Endothelial cell of umbilical vein (primary cell): ENCODE data around the gene EFCAB13. TPM values are rescaled to one million over a fixed set of nuclear protein-coding genes. Genes with fewer than 3 reads are reported as not detected.

Source experiments
- BruUV-seq: library from RNA; stranded (reverse); fragments of 400-500 nt; replicated peaks from 2 replicates; lab custom pipeline; 2021; lab: Mats Ljungman, UMichigan
- CTCF ChIA-PET: fragments of 300-600, 350-600 bp; sonication (Branson Sonifier 250); formaldehyde crosslinking; loops from one replicate; lab custom pipeline; 2021; ENCODE audit warnings: antibody characterized with exemption, inconsistent platforms; lab: Charles Lee
- POLR2A ChIA-PET: fragments of 300-600, 350-600 bp; sonication (Branson Sonifier 250); formaldehyde crosslinking; loops from one replicate; lab custom pipeline; 2021; ENCODE audit warnings: antibody characterized with exemption, inconsistent platforms; lab: Charles Lee
- DNase-seq: peaks from one replicate; pipeline ENCODE4 v3.0.0-alpha.2; 2011; ENCODE audit warnings: low read depth, low spot score
- FAIRE-seq: peaks from 2 replicates; lab custom pipeline; 2011; peaks lifted over from hg19 to GRCh38; lab: Jason Lieb, UNC
- H2AFZ ChIP-seq: 2 replicates; pipeline ENCODE4 v1.6.0; 2012; ENCODE audit warnings: low read depth, low read length, control low read depth, inconsistent platforms
- H3K27ac ChIP-seq: 2 replicates; pipeline ENCODE4 v1.5.1; 2011; ENCODE audit warnings: low read depth, mild to moderate bottlenecking, control low read depth, low read length, moderate library complexity; ENCODE audit not compliant: insufficient read depth
- H3K27me3 ChIP-seq, 2 experiments: 2 replicates each; pipeline versions ENCODE4 v1.6.0 to v1.6.1; 2011; ENCODE audit warnings: low read length in 2 of 2, mixed read lengths in 1 of 2; ENCODE audit not compliant: control insufficient read depth in 2 of 2, insufficient read depth in 2 of 2
- H3K36me3 ChIP-seq, 2 experiments: 2 replicates in 1 of 2; 3 replicates in 1 of 2; pipeline ENCODE4 v1.5.1; 2011; ENCODE audit warnings: low read length in 2 of 2, mild to moderate bottlenecking in 1 of 2, moderate library complexity in 1 of 2; ENCODE audit not compliant: control insufficient read depth in 2 of 2, insufficient read depth in 2 of 2; ENCODE audit errors: extremely low read depth in 1 of 2
- H3K4me1 ChIP-seq: 3 replicates; pipeline ENCODE4 v1.5.1; 2011; ENCODE audit warnings: mild to moderate bottlenecking, low read length; ENCODE audit not compliant: control insufficient read depth, insufficient read depth; ENCODE audit errors: extremely low read depth
- H3K4me2 ChIP-seq: 2 replicates; pipeline ENCODE4 v1.6.1; 2011; ENCODE audit warnings: low read length, control low read depth, mixed read lengths; ENCODE audit not compliant: insufficient read depth
- H3K4me3 ChIP-seq, 3 experiments: fragments of 200-600 bp in 1 of 3; sonication (generic), shearing (Covaris generic) in 1 of 3; replicated peaks in 1 of 3; 2 replicates each; pipeline ENCODE4 v1.5.1; 2011 to 2016; ENCODE audit warnings: control low read depth in 3 of 3, low read length in 3 of 3, mild to moderate bottlenecking in 2 of 3, inconsistent platforms in 1 of 3, low read depth in 1 of 3, moderate library complexity in 1 of 3; ENCODE audit not compliant: insufficient read depth in 1 of 3
- H3K79me2 ChIP-seq: 2 replicates; pipeline ENCODE4 v1.6.0; 2012; ENCODE audit warnings: low read length, inconsistent platforms; ENCODE audit not compliant: control insufficient read depth, insufficient read depth
- H3K9ac ChIP-seq: replicated peaks from 2 replicates; pipeline ENCODE3; 2011; ENCODE audit warnings: low read length, control low read depth; ENCODE audit not compliant: insufficient read depth; ENCODE audit errors: extremely low read depth
- H3K9me1 ChIP-seq: replicated peaks from 3 replicates; pipeline ENCODE4 v1.6.0; 2011; ENCODE audit warnings: mild to moderate bottlenecking, low read length; ENCODE audit not compliant: control insufficient read depth, insufficient read depth; ENCODE audit errors: extremely low read depth
- H3K9me3 ChIP-seq: replicated peaks from 2 replicates; pipeline ENCODE4 v1.5.1; 2012; ENCODE audit warnings: low read length, inconsistent platforms; ENCODE audit not compliant: control insufficient read depth, insufficient read depth
- H4K20me1 ChIP-seq: replicated peaks from 2 replicates; pipeline ENCODE3; 2011; ENCODE audit warnings: mild to moderate bottlenecking, low read length; ENCODE audit not compliant: control insufficient read depth, insufficient read depth; ENCODE audit errors: extremely low read depth
- CTCF ChIP-seq, 2 donors: IDR thresholded peaks; 1 replicate in 1 of 2; 2 replicates in 1 of 2; pipeline ENCODE4 v1.5.1; 2011; ENCODE audit warnings: low read length in 2 of 2, mild to moderate bottlenecking in 2 of 2, moderate library complexity in 2 of 2, control low read depth in 1 of 2, inconsistent platforms in 1 of 2, low read depth in 1 of 2; ENCODE audit not compliant: insufficient read depth in 1 of 2; ENCODE audit errors: extremely low read depth in 1 of 2
- EZH2 ChIP-seq: IDR thresholded peaks from 2 replicates; pipeline ENCODE4 v1.6.1; 2012; ENCODE audit warnings: borderline replicate concordance, low read depth, mild to moderate bottlenecking, moderate library complexity, low read length, inconsistent platforms; ENCODE audit not compliant: severe bottlenecking
- FOS ChIP-seq: IDR thresholded peaks from 2 replicates; pipeline ENCODE4 v1.6.1; 2011; ENCODE audit warnings: mild to moderate bottlenecking, low read length, moderate library complexity, borderline replicate concordance; ENCODE audit not compliant: insufficient read depth
- GATA2 ChIP-seq: IDR thresholded peaks from 2 replicates; pipeline ENCODE4 v1.7.0; 2011; ENCODE audit warnings: low read depth, mild to moderate bottlenecking, moderate library complexity, mixed read lengths, low read length; ENCODE audit not compliant: insufficient read length, insufficient read depth
- JUN ChIP-seq: IDR thresholded peaks from 2 replicates; pipeline ENCODE4 v1.6.1; 2011; ENCODE audit warnings: borderline replicate concordance, low read depth; ENCODE audit not compliant: insufficient read length, insufficient read depth
- POLR2A ChIP-seq: IDR thresholded peaks from 2 replicates; pipeline ENCODE4 v1.6.1; 2012; ENCODE audit warnings: low read depth, mild to moderate bottlenecking, control low read depth, low read length
- dilution Hi-C: fragments of 300-500 bp; cut with MboI; formaldehyde crosslinking; loops from one replicate; pipeline ENCODE4 v1.15.0; 2019; ENCODE audit warnings: low sequenced_read_pairs; ENCODE audit not compliant: extremely low pct_ligation_motif_present
- intact Hi-C: fragments of 100-400 bp; cut with micrococcal nuclease; formaldehyde crosslinking; loops from one replicate; pipeline ENCODE4 v1.10.0; 2022
- polyA plus RNA-seq, 4 experiments: library from polyadenylated mRNA; depleted of rRNA in 3 of 4; stranded (reverse) in 3 of 4; unstranded in 1 of 4; fragments of >200 nt; gene quantifications; 2 replicates each; pipeline versions ENCODE4 v1.2.1 to v1.2.3, GENCODE V29; 2011 to 2012; ENCODE audit warnings: missing spikeins in 1 of 4
- total RNA-seq: library from RNA; stranded (reverse); gene quantifications from 2 replicates; pipeline ENCODE4 v1.2.3, GENCODE V29; 2021

EFCAB13 gene
- total and polyA plus RNA-seq, 2 donors (not counting 3 experiments of a cell fraction or from before 2014, with no cell fraction given) = 0.86 to 12.9 TPM

- no peak overlapping the region for H3K4me3 ChIP-seq
- H3K27ac ChIP-seq = no peak overlapping the region
- H4K20me1 ChIP-seq = no peaks in the 10 kb centered on the region
- H3K36me3 ChIP-seq = peaks cover 0 to 36% of the 10 kb centered on the region in 2 experiments
- intact Hi-C loops (no loop called here), dilution Hi-C loops (no loop called here)
- ChIA-PET CTCF (interaction anchor here (1.1 to 1.6 kb wide), 2 partner anchors 9 to 24 kb away, joined by 4 read pairs; no protein-coding TSS in a partner anchor), POLR2A (no interaction called here)
- H3K4me1 ChIP-seq = peaks cover 15% of the 10 kb centered on the region
- no peak overlapping the region for H3K9ac ChIP-seq
- H3K9me3 ChIP-seq = no peaks in the 10 kb centered on the region
- FAIRE-seq (no peak), DNase-seq (no peak)
- H3K4me2 ChIP-seq = no peak overlapping the region
- H3K27me3 ChIP-seq = no peaks in the 10 kb centered on the region
- no peaks in the 10 kb centered on the region for H3K9me1 ChIP-seq
- no peak overlapping the region for H2AFZ ChIP-seq
- no peak for TF ChIP-seq CTCF (IDR thresholded peaks at IDR 0.05; ENCODE audit: extremely low read depth in 1 of 2, insufficient read depth in 1 of 2, low read depth in 1 of 2, low read length in 2 of 2)
- TF ChIP-seq GATA2 = no peak
- no peak for TF ChIP-seq EZH2
- no peak for TF ChIP-seq POLR2A
- TF ChIP-seq JUN = no peak
- no peak for TF ChIP-seq FOS
- H3K79me2 ChIP-seq = no peaks in the 10 kb centered on the region
- BruUV-seq = no TSS peak
Observed at GRCh38 chr17:47291242-47291873, 32.4 kb upstream of the EFCAB13 start.
